ENCODE data around the gene ZNF70. TPM values are rescaled to one million over a fixed set of nuclear protein-coding genes. Genes with fewer than 3 reads are reported as not detected.
A peak's percentile ranks its signal among the peaks of the same experiment; 100 is the strongest.

Gene ZNF70
- total and polyA plus RNA-seq, 9 of the 15 experiments (the other 6 are each of a cell fraction or from before 2014, with no cell fraction given): 0.14 to 3.3 (median 1.4) TPM

DNA sequence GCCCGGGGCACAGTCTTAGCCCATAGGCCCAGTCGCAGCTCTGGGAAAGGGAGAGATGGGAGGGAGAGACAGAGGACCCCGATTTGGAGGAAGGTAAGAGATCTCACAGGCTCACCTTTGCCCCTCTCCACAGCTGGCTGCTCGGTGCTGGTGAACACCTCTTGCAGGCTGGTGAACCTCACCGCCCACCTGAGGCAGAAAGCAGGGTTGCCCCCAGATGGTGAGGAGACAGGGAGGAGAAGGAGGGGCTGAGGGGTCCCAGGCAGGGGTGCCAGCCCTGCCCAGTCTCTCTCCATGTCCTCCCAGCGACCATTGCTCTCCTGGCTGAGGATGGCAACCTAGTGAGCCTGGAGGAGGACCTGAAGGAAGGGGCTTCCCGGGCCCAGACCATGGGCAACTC, 13.0 kb upstream of the ZNF70 start:
- POLR2A ChIA-PET: interaction anchor here (0.7 to 1.1 kb wide), 2 partner anchors 8 to 16 kb away, joined by 3 read pairs; no protein-coding TSS in a partner anchor
- H3K4me2 ChIP-seq (ENCODE audit: insufficient read depth, low read length): no peak overlapping the region
- no peak overlapping the region for H2AFZ ChIP-seq (ENCODE audit: low read depth, low read length)
- no peak for TF ChIP-seq FOXA3 (CRISPR knock-in tag; conservative IDR thresholded peaks at IDR 0.05 in 1 of 2, IDR thresholded peaks at IDR 0.05 in 1 of 2)
- TF ChIP-seq, protein P1, sequence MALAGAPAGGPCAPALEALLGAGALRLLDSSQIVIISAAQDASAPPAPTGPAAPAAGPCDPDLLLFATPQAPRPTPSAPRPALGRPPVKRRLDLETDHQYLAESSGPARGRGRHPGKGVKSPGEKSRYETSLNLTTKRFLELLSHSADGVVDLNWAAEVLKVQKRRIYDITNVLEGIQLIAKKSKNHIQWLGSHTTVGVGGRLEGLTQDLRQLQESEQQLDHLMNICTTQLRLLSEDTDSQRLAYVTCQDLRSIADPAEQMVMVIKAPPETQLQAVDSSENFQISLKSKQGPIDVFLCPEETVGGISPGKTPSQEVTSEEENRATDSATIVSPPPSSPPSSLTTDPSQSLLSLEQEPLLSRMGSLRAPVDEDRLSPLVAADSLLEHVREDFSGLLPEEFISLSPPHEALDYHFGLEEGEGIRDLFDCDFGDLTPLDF (CRISPR knock-in tag; IDR thresholded peaks at IDR 0.05): no peak
- no peak for TF ChIP-seq ETV5 (CRISPR knock-in tag; IDR thresholded peaks at IDR 0.05; ENCODE audit: low read depth)
- TF ChIP-seq NRF1 (conservative IDR thresholded peaks at IDR 0.05 in 1 of 2, IDR thresholded peaks at IDR 0.05 in 1 of 2): no peak
- TF ChIP-seq ZNF41 (CRISPR knock-in tag; conservative IDR thresholded peaks at IDR 0.05): no peak
- TF ChIP-seq, protein P2, sequence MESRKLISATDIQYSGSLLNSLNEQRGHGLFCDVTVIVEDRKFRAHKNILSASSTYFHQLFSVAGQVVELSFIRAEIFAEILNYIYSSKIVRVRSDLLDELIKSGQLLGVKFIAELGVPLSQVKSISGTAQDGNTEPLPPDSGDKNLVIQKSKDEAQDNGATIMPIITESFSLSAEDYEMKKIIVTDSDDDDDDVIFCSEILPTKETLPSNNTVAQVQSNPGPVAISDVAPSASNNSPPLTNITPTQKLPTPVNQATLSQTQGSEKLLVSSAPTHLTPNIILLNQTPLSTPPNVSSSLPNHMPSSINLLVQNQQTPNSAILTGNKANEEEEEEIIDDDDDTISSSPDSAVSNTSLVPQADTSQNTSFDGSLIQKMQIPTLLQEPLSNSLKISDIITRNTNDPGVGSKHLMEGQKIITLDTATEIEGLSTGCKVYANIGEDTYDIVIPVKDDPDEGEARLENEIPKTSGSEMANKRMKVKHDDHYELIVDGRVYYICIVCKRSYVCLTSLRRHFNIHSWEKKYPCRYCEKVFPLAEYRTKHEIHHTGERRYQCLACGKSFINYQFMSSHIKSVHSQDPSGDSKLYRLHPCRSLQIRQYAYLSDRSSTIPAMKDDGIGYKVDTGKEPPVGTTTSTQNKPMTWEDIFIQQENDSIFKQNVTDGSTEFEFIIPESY (CRISPR knock-in tag; IDR thresholded peaks at IDR 0.05): no peak
- TF ChIP-seq, protein P3, sequence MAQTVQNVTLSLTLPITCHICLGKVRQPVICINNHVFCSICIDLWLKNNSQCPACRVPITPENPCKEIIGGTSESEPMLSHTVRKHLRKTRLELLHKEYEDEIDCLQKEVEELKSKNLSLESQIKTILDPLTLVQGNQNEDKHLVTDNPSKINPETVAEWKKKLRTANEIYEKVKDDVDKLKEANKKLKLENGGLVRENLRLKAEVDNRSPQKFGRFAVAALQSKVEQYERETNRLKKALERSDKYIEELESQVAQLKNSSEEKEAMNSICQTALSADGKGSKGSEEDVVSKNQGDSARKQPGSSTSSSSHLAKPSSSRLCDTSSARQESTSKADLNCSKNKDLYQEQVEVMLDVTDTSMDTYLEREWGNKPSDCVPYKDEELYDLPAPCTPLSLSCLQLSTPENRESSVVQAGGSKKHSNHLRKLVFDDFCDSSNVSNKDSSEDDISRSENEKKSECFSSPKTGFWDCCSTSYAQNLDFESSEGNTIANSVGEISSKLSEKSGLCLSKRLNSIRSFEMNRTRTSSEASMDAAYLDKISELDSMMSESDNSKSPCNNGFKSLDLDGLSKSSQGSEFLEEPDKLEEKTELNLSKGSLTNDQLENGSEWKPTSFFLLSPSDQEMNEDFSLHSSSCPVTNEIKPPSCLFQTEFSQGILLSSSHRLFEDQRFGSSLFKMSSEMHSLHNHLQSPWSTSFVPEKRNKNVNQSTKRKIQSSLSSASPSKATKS (CRISPR knock-in tag; IDR thresholded peaks at IDR 0.05): no peak
- no peak for TF ChIP-seq POLR2H (tag; IDR thresholded peaks at IDR 0.05; ENCODE audit: low read depth)
- no peak for TF ChIP-seq HDGF (IDR thresholded peaks at IDR 0.05)
- TF ChIP-seq, protein P4, sequence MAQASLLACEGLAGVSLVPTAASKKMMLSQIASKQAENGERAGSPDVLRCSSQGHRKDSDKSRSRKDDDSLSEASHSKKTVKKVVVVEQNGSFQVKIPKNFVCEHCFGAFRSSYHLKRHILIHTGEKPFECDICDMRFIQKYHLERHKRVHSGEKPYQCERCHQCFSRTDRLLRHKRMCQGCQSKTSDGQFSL (CRISPR knock-in tag; IDR thresholded peaks at IDR 0.05): no peak
- TF ChIP-seq, protein P4 (tag; IDR thresholded peaks at IDR 0.05): no peak
- TF ChIP-seq, protein P5, sequence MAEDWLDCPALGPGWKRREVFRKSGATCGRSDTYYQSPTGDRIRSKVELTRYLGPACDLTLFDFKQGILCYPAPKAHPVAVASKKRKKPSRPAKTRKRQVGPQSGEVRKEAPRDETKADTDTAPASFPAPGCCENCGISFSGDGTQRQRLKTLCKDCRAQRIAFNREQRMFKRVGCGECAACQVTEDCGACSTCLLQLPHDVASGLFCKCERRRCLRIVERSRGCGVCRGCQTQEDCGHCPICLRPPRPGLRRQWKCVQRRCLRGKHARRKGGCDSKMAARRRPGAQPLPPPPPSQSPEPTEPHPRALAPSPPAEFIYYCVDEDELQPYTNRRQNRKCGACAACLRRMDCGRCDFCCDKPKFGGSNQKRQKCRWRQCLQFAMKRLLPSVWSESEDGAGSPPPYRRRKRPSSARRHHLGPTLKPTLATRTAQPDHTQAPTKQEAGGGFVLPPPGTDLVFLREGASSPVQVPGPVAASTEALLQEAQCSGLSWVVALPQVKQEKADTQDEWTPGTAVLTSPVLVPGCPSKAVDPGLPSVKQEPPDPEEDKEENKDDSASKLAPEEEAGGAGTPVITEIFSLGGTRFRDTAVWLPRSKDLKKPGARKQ (CRISPR knock-in tag; IDR thresholded peaks at IDR 0.05): no peak
- TF ChIP-seq RAD21 (CRISPR knock-in tag; conservative IDR thresholded peaks at IDR 0.05 in 1 of 2, IDR thresholded peaks at IDR 0.05 in 1 of 2): no peak
- no peak for TF ChIP-seq TCFL5 (CRISPR knock-in tag; conservative IDR thresholded peaks at IDR 0.05)

More for the DNA sequence above, 13.0 kb upstream of the ZNF70 start:
- Histone ChIP-seq H3K79me2 (ENCODE audit: control insufficient read depth, insufficient read depth, low read length) (peaks cover 34% of the 10 kb centered on the region), H3K4me3 (no peak overlapping the region), H3K9me3 (replicated peaks; ENCODE audit: control insufficient read depth, insufficient read depth, low read depth, low read length) (no peaks in the 10 kb centered on the region), H3K27ac (ENCODE audit: extremely low read depth, low read depth, low read length) (no peak overlapping the region), H3K36me3 (ENCODE audit: control insufficient read depth, insufficient read depth, low read length) (peaks cover 24% of the 10 kb centered on the region), H3K9ac (ENCODE audit: insufficient read depth in 1 of 2, low read depth in 2 of 2, low read length in 2 of 2) (peak overlapping the region in 1 of 2 experiments; percentile 87; a peak in 2 of 4 replicates), H3K27me3 (ENCODE audit: control insufficient read depth in 2 of 2, insufficient read depth in 2 of 2, low read length in 2 of 2) (no peaks in the 10 kb centered on the region), H3K4me1 (replicated peaks in 1 of 2; ENCODE audit: control insufficient read depth in 2 of 2, insufficient read depth in 2 of 2, low read length in 2 of 2) (peaks cover 26 to 51% of the 10 kb centered on the region in 2 experiments; a peak in 4 of 5 replicates), H4K20me1 (replicated peaks; ENCODE audit: control insufficient read depth, insufficient read depth, low read length) (peaks cover 23% of the 10 kb centered on the region), H3K9me1 (ENCODE audit: control insufficient read depth, insufficient read depth, low read length) (peaks cover 6% of the 10 kb centered on the region)
- in situ Hi-C loops (cut with MboI): no loop called here
- WGBS (ENCODE audit: insufficient coverage, low coverage, missing lambda C conversion rate): 80% methylated on average over 7 of the region's 7 CpGs
- intact Hi-C loops (cut with micrococcal nuclease): loop anchor here (10.0 kb wide), 1 partner anchor 139 kb away; no protein-coding TSS in a partner anchor
- DNase-seq (ENCODE audit: extremely low read depth in 1 of 4, low spot score in 3 of 4) (no peak), ATAC-seq (no peak), FAIRE-seq (no peak)
- CTCF ChIA-PET (ENCODE audit: low intra/inter-chr PET ratio): no interaction called here
- BruUV-seq (replicated peaks): no TSS peak

Measured in K562 (cell line).